ENCODE results near the gene PDE5A.

- TF ChIP-seq CTCF (IDR thresholded peaks at IDR 0.05) (no peak), POLR2AphosphoS5 (IDR thresholded peaks at IDR 0.05) (no peak)
These were observed 25.4 kb upstream of the PDE5A start for GRCh38 chr4:119653990-119654389.
